Prostate gland (tissue), 2 donors: ENCODE measurements around the gene CSNK1G1.

Experiments used
- CTCF ChIP-seq, 4 experiments: fragments of 200-600 bp in 2 of 4; fragments of 450-650 bp in 2 of 4; sonication (generic) in 2 of 4; IDR thresholded peaks; 1 replicate in 3 of 4; 2 replicates in 1 of 4; pipeline ENCODE4 v1.5.1; 2016 to 2019; ENCODE audit warnings: antibody characterized with exemption in 4 of 4, mild to moderate bottlenecking in 2 of 4, moderate library complexity in 2 of 4
- POLR2A ChIP-seq: fragments of 450-650 bp; IDR thresholded peaks from one replicate; pipeline ENCODE4 v1.6.1; 2016; ENCODE audit warnings: antibody characterized with exemption, mild to moderate bottlenecking
- POLR2AphosphoS5 ChIP-seq: sonication (generic); formaldehyde crosslinking; IDR thresholded peaks from one replicate; pipeline ENCODE4 v1.6.1; 2017; ENCODE audit warnings: antibody characterized with exemption

GRCh38 chr15:64209680-64210334 is 146.2 kb downstream of the CSNK1G1 start:
- TF ChIP-seq CTCF (IDR thresholded peaks at IDR 0.05) (peak in 3 of 4 experiments; percentile 32 to 57 (median 55)), POLR2AphosphoS5 (no peak), POLR2A (no peak)
